ENCODE results near the gene CD47.

GRCh38 chr3:108093021-108093420, 2.2 kb upstream of the CD47 start:
- TF ChIP-seq CTCF (IDR thresholded peaks at IDR 0.05; ENCODE audit: low read depth, low read length) (no peak), EZH2phosphoT487 (IDR thresholded peaks at IDR 0.05; ENCODE audit: low read depth) (no peak)

Data from OCI-LY3 (cell line).